NOMO-1 treated with DMSO at 0.1 percent for 48 hours (cell line): ENCODE results near the gene ATL1.
"Not testable (repeated sequence)": the region's sequence is repeated elsewhere in the genome, so short reads cannot be mapped to it uniquely, and the experiment has no call there.

ENCODE experiments used
- DNase-seq: peaks from one replicate; lab custom pipeline; 2025; ENCODE audit not compliant: unreplicated experiment; lab: John Stamatoyannopoulos, UW

Gene ATL1

GRCh38 chr14:50600849-50601248 lies 40.9 kb downstream of the ATL1 start:
- no peak for DNase-seq

- DNase-seq, result no peak
These were observed 41.4 kb downstream of the ATL1 start for GRCh38 chr14:50601394-50601793.

- DNase-seq, result no peak
These were observed 42.1 kb downstream of the ATL1 start for GRCh38 chr14:50602035-50602434.

- DNase-seq, result no peak
These were observed 43.6 kb downstream of the ATL1 start for GRCh38 chr14:50603565-50603964.

DNA sequence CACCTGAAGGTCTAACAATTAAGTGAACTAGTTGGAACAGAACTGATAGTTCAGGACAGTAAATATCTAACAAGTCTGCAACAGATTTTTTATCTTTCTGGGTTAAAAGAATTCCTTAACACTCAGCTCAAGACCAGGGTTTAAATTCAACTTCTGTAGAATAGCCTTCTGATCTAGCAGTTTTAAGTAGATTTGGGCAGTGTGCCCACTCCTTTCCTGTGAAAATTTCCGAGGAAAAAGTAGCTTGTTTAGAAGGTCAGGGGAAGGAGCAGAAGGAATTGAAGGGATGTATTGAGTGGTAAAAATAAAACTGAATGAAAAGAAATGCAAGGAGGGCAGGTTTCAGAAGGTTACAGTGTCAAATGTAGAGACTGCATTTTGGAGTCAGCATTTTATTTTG lies 45.8 kb downstream of the ATL1 start:
- no peak for DNase-seq

DNA sequence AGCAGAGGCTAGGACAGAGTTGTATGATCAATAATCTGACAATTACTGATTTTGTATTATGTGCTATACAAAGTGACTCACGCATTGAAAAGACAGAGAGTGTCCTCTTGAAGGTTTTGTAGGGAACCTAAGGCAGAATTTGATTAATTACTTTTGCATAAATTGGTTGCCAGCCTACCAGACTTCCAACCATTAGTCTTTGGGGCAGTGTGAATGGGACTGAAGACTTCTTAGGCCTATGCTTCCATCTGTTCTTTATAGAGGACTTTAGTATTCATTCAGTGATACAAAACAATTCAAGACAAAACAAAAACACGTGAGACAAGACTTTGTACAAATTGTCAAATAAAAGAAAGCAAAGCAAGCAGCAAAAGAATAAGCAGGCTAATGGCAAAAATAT lies 46.5 kb downstream of the ATL1 start:
- DNase-seq, result no peak

GRCh38 chr14:50607181-50607580 lies 47.2 kb downstream of the ATL1 start:
- no peak for DNase-seq

GRCh38 chr14:50607761-50608160 lies 47.8 kb downstream of the ATL1 start:
- DNase-seq, result no peak

DNA sequence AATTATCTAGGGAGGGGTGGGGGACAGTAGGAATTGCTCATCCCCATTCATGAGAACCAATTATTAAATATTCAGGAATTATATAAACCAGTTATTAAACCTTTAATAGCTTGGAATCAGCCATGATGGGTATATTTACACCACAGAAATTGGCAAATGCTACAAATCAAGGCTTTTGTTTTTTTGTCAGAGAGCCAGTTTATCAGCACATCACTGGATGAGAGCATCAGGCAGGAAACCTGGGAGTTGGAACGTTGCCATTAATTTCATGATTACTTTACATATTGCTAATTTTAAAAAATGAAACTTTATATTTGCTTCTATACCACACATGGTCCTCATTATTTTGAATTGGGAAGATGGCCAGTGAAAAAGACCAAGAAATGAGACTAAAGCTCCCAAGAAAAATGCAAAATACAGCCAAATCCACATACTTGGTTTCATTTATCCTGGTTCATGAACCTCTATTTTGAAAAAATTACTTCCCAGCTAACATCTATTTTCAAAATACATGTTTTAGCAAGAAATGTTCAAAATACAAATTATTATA lies 48.4 kb downstream of the ATL1 start:
- no peak for DNase-seq

GRCh38 chr14:50610465-50610864 lies 50.5 kb downstream of the ATL1 start:
- DNase-seq, result no peak

GRCh38 chr14:50612806-50613205 lies 52.9 kb downstream of the ATL1 start:
- no peak for DNase-seq

- no peak for DNase-seq
These were observed 55.1 kb downstream of the ATL1 start for GRCh38 chr14:50615056-50615455.

DNA sequence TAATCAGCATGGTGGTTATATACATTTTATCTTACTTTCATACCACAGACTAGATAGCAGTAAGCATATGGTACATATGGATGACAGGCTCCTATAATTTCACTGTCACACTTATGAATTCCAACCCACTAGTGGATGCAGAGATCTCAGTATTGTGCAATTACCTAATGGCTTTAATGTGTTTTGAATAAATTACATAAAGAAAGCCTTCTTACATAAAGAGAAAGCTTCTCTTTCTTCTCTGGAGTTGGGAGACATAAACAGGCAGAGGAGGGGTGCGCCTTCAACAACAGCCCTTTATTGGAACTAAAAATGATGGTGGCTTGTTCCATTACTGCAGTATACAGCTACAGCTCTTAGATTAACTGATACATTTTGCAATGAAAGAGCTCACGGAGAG lies 55.6 kb downstream of the ATL1 start:
- no peak for DNase-seq

GRCh38 chr14:50616275-50616674 lies 56.3 kb downstream of the ATL1 start:
- DNase-seq, result no peak

GRCh38 chr14:50619569-50620141 lies 59.7 kb downstream of the ATL1 start:
- peak; percentile 2 for DNase-seq

GRCh38 chr14:50620341-50620740 lies 60.4 kb downstream of the ATL1 start:
- DNase-seq, result no peak

DNA sequence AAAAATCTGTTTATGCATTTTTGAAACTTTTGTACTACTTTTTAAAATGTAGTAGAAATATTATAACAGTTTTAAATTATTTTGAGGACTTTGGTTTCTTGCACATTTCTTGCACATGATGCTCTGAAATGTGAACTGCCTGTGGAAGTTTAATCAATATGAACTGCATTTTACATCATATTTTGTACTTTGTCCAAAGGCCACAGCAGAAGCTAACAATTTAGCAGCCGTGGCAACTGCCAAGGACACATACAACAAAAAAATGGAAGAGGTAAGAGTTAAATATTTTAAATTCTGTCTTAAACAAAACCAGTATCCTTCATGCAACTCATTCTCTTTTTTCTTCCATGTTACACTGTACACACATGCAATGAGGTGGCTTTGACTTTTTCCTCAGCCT lies 63.0 kb downstream of the ATL1 start:
- no peak for DNase-seq

DNA sequence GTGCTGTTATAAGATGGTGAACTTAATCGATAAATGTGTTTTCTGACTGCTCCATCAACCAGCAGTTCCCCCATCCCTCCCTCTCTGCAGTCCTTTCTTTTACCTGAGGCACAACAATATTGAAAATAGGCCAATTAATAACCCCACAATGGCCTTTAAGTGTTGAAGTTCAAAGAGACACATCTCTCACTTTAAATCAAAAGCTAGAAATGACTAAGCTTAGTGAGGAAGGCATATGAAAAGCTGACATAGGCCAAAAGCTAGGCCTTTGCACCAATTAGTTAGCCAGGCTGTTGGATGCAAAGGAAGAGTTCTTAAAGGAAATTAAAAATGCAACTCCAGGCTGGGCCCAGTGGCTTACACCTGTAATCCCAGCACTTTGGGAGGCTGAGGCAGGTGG lies 64.5 kb downstream of the ATL1 start:
- DNase-seq, result no peak

- not testable (repeated sequence) for DNase-seq
These were observed 65.0 kb downstream of the ATL1 start for GRCh38 chr14:50624947-50625346.

GRCh38 chr14:50631408-50631821 lies 71.5 kb downstream of the ATL1 start:
- DNase-seq, result no peak

DNA sequence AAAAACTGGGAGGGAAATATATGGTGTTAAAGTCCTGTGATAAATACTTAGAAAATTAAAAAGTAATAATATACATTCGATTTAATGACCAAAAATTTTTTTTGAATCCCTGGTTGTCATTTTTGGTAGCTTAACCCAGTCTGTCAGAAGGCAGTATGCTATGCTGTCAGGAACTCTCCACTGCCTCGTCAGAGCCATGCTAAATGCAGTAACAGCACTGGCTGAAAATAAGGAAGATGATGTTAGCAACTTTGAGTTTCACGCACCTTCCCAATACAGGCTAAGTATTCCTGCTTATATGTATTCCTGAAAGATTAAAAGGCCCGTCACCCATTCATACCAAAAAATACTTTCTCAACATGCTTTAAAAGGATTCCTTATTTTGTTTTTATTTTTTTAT lies 74.0 kb downstream of the ATL1 start:
- no peak for DNase-seq

DNA sequence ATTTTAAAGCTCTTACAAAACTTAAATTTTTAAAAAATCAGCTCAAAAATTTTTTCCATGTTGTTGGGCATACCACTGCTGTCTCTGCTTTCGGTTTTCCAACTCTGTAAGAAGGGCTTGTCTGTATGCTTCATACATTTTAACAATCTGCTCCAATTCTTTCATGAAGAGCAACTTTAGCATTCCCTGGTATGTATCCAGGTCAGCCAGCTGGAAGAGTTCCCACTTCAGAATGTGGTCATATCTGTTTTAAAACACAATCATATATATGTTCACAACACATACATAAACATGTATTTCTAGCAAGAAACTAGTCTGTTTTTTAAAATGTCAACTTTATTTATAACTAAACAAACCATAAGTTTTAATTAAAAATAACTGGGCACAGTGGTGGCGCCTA lies 75.2 kb downstream of the ATL1 start:
- DNase-seq, result no peak

DNA sequence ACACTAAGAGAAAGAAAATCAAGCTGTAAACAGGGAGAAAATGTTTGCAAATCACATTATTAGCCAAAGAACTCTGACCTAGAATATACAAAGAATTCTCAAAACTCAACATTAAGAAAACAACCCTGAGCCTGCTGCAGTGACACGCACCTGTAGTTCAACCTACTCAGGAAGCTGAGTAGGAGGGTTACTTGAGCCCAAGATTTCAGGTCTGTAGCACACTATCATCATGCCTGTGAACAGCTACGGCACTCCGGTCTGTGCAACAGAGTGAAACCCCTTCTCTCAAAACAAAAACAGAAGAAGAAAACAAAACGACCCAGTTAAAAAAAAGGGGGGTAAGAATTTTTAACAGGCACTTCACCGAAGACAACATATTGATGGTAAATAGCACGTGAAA lies 87.3 kb downstream of the ATL1 start:
- DNase-seq, result no peak
